Measurements from ENCODE around the gene DEPDC1B.
"Not testable (repeated sequence)": the region's sequence is repeated elsewhere in the genome, so short reads cannot be mapped to it uniquely, and the experiment has no call there.

Gene DEPDC1B

GRCh38 chr5:60639544-60639943 is 60.4 kb downstream of the DEPDC1B start:
- no peak for DNase-seq

- DNase-seq = no peak
Observed at GRCh38 chr5:60638300-60638699, 61.7 kb downstream of the DEPDC1B start.

DNA sequence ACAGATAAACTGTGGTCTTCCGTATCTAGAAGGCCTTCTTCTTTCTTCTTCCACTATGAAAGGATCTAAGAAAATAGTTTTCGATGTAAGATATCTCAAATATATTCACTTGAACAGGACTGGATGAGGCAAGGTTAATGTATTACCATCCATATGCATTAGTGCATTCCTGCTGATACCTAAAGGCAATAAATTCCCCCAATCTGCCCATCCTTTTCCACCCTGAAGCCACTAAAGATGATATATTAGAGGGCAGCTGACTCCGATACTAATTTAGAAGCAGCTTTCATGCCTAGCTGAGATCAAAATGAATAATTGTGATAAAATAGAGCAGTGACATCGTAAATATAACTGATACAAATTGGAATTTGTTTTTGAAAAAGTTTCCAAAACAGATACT is 63.3 kb downstream of the DEPDC1B start:
- no peak for DNase-seq

DNA sequence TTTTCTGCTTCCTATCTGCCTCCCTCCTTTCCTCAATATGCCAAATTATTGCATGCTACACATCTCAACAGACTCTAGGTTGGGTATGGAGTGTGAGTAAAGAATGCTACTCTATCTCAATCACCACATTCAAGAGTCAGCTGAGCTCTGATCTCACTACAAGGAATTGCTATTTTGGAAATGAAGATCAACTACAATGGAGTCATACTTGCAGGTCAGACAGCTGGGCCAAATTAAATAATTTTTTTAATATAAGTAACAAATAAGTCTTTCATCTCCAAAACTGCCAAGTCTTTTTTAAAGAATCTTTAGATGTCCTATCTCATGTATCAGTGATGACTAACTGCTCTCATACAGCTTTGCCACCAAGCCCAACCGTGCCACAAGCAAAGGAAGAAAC is 64.0 kb downstream of the DEPDC1B start:
- no peak for DNase-seq

DNA sequence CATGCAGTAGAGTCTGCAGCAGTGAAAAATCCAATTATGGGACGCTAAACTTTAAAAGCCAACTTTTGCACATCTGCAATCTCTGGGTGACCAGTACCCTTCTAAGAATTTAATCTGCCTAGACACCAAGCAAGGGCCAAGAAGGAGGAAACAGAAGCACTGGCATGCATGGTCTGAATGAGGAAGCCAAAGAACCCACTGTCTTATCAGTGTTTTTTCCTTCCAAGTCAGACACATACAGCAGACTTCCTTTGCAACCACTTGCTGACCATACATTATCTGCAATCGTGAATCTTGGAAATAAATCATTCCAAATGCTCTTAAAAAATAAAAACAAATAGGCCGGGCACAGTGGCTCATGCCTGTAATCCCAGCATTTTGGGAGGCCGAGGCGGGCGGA is 65.9 kb downstream of the DEPDC1B start:
- DNase-seq = no peak

DNA sequence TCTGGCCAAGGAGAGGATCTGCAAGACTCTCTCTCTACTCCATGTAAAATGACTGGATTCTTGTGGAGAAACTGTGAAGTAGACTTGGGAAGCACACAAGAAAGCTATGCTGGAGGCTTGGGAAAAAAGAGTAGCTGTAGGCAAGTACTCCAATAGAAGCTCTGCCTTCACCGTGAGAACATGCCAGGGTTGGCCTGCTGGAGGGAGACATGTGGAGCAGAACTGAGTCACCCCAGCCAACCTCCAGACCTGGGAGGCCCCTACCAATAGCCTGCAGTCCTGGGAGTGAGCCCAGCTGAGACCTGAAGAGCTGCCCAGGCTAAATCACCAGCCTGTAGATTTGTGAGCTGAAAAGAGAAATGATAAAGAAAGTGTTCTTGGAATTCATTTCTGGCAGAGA is 66.6 kb downstream of the DEPDC1B start:
- no peak for DNase-seq

GRCh38 chr5:60632153-60632552 is 67.8 kb downstream of the DEPDC1B start:
- no peak for DNase-seq

GRCh38 chr5:60630836-60631235 is 69.1 kb downstream of the DEPDC1B start:
- DNase-seq = no peak

DNA sequence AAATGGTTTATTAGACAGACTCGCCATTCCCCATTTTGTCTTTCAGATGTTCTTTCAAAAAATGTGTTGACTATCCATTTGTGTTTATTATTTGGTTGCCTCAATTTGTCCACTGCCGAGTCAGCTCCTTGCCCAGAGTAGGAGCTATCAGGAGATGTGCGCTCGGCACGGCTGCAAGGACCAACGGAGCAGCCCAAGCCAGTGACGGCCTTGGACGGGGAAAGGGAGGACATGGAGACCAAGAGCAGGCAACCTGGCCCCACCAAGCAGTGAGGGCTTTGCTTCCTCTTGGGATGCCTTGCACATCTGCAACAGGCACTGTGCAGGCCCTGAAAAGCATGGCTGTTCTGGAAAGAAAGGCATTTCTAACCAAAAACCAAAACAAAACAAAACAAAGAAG is 69.8 kb downstream of the DEPDC1B start:
- no peak for DNase-seq

GRCh38 chr5:60624875-60625274 is 75.1 kb downstream of the DEPDC1B start:
- DNase-seq = not testable (repeated sequence)

GRCh38 chr5:60620752-60621151 is 79.2 kb downstream of the DEPDC1B start:
- not testable (repeated sequence) for DNase-seq

GRCh38 chr5:60613826-60614225 is 86.1 kb downstream of the DEPDC1B start:
- DNase-seq = no peak

DNA sequence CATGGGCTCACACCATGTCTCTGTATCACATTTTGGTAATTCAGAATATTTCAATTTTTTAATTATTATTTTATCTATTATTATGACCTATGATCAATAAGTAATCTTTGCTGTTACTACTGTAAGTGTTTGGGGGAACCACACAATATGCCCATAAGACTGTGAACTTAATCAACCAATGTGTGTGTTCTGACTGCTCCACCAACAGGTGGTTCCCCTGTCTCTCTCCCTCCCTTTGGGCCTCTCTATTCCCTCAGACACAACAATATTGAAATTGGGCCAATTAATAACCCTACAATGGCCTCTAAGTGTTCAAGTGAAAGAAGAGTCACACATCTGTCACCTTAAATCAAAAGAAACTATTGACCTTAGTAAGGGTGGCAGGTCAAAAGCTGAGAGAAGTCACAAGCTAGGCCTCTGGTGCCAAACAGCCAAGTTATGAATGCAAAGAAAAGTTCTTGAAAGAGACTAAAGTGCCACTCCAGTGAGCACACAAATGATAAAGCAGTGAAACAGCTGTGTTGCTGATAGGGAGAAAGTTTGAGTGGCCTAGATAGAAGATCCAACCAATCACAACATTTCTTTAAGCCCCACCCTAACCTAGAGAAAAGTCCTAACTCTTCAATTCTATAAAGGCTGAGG is 88.7 kb downstream of the DEPDC1B start:
- no peak for DNase-seq

- DNase-seq = no peak
Observed at GRCh38 chr5:60604771-60605170, 95.2 kb downstream of the DEPDC1B start.

GRCh38 chr5:60598424-60598823 is 101.5 kb downstream of the DEPDC1B start:
- no peak for DNase-seq

- DNase-seq = peak; percentile 47 to 61
Observed at GRCh38 chr5:60597572-60598320, 102.2 kb downstream of the DEPDC1B start.

GRCh38 chr5:60594715-60595477 is 105.1 kb downstream of the DEPDC1B start:
- DNase-seq = no peak

DNA sequence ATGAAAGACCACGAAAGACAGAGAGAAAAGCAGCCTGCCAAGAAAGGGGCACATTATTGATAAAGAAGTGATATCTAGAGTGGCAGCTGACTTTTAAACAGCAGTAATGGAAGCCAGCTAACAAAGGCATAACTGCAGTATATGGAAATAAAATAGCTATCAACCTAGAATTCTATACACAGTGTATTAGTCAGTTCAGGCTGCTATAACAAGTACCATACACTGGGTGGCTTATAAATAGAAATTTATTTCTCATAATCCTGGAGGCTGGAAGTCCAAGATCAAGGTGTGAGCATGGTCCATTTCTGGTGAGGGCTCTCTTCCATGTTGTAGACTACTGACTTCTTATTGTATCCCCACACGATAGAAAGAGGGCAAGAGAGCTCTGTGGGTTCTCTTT is 109.8 kb downstream of the DEPDC1B start:
- DNase-seq = no peak

- not testable (repeated sequence) for DNase-seq
Observed at GRCh38 chr5:60587312-60587711, 112.7 kb downstream of the DEPDC1B start.

- peak in 1 of 2 experiments; percentile 1 for DNase-seq
Observed at GRCh38 chr5:60586307-60586901, 113.6 kb downstream of the DEPDC1B start.

- DNase-seq = no peak
Observed at GRCh38 chr5:60585618-60586017, 114.3 kb downstream of the DEPDC1B start.

DNA sequence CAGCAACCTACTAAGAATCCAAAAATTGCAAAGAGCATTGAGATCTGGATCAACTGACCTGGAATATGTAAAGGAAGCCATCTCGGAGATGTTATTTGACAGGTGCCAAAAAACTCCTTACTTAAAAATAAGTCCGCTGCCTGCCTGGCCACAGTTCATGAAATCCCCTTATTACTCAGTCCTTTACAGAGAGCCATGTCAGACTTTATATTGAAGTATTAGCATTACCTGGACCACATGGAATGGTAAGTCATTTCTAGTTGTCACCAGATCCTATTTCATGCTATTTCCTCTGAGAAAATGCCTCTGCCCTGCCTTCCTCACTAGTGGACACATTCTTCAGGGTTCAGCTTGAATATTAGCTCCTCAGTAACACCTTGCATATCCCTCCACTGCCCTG is 115.7 kb downstream of the DEPDC1B start:
- no peak for DNase-seq

DNA sequence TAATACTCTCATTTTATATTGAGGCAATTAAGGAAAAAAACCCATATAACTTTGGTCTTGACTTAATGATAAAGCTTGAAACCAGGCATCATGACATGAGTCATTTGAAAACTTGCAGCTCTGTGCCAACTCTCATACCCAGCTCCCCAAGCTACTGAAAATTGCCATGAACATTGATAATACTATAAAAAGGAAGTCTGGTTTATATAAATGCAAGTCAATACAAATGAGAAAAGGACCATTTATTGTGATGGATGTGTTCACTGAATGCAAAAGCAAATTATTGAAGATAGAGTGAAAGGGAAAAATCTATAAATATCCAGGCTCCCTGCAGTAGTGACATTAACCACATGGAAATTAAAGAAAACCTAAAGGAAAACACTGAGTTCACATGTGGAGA is 116.3 kb downstream of the DEPDC1B start:
- no peak for DNase-seq

Measured in AML-193 (cell line).